Measurements from ENCODE around the gene CHRNA5.

- TF ChIP-seq, protein P1, sequence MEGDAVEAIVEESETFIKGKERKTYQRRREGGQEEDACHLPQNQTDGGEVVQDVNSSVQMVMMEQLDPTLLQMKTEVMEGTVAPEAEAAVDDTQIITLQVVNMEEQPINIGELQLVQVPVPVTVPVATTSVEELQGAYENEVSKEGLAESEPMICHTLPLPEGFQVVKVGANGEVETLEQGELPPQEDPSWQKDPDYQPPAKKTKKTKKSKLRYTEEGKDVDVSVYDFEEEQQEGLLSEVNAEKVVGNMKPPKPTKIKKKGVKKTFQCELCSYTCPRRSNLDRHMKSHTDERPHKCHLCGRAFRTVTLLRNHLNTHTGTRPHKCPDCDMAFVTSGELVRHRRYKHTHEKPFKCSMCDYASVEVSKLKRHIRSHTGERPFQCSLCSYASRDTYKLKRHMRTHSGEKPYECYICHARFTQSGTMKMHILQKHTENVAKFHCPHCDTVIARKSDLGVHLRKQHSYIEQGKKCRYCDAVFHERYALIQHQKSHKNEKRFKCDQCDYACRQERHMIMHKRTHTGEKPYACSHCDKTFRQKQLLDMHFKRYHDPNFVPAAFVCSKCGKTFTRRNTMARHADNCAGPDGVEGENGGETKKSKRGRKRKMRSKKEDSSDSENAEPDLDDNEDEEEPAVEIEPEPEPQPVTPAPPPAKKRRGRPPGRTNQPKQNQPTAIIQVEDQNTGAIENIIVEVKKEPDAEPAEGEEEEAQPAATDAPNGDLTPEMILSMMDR (IDR thresholded peaks at IDR 0.05), result no peak
- TF ChIP-seq POLR2AphosphoS5 (IDR thresholded peaks at IDR 0.05) (peak; percentile 76 to 91 (median 78)), POLR2A (IDR thresholded peaks at IDR 0.05) (peak; percentile 82)
These were observed 25.0 kb upstream of the CHRNA5 start, which contains the start of gene PSMA4 for GRCh38 chr15:78540141-78540870.
